Stomach (tissue), 4 donors: Measurements from ENCODE around the gene AUTS2.

Experiments used
- CTCF ChIP-seq, 7 experiments: fragments of 450-650 bp in 4 of 7; fragments of 200-600 bp in 3 of 7; sonication (generic) in 3 of 7; IDR thresholded peaks; one replicate each; pipeline ENCODE4 v1.5.1; 2016 to 2019; ENCODE audit warnings: antibody characterized with exemption in 7 of 7, control low read depth in 2 of 7, mild to moderate bottlenecking in 1 of 7
- EP300 ChIP-seq: sonication (generic); formaldehyde crosslinking; IDR thresholded peaks from one replicate; pipeline ENCODE4 v1.6.1; 2017; ENCODE audit warnings: antibody characterized with exemption
- POLR2AphosphoS5 ChIP-seq, 3 donors: sonication (generic); formaldehyde crosslinking; IDR thresholded peaks; one replicate each; pipeline ENCODE4 v1.6.1; 2016; ENCODE audit warnings: antibody characterized with exemption in 3 of 3

- TF ChIP-seq CTCF (IDR thresholded peaks at IDR 0.05) (no peak), POLR2AphosphoS5 (IDR thresholded peaks at IDR 0.05) (no peak), EP300 (no peak)
Measured at GRCh38 chr7:70739646-70740210, 1141.5 kb downstream of the AUTS2 start.
